ENCODE measurements around the gene PRPF18. TPM values are rescaled to one million over a fixed set of nuclear protein-coding genes. Genes with fewer than 3 reads are reported as not detected.

PRPF18 gene
- polyA plus RNA-seq, 1 donor from 2014 or later, result 56.7 TPM

DNA sequence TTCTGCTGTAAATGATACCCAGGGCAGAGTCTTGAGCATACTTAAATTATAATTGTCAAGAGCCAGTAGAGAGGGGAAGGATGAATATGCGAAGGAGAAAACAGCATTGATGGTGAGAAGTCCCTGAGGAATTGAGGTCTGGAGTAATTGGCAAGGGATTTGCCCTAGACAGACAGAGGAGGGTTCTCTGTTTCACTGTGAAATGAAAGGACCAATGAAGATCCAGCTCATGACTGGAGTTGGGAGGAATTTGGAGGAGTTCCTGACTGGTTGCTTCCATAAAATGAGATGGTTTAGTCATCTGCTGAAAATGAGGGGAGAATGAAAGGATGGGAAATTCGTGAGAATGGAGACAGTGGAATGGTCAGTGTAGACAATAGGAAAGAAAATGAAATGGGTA, 6.8 kb downstream of the PRPF18 start:
- no peaks in the 10 kb centered on the region for H4K20me1 ChIP-seq (ENCODE audit: insufficient read depth)
- H3K79me2 ChIP-seq (replicated peaks; ENCODE audit: insufficient read depth, low read length), result peaks cover 36% of the 10 kb centered on the region
- H3K9me2 ChIP-seq (ENCODE audit: insufficient read depth, low read length), result no peaks in the 10 kb centered on the region
- H3K27ac ChIP-seq (ENCODE audit: low read length), result no peak overlapping the region
- no peak overlapping the region for H3K9ac ChIP-seq (ENCODE audit: low read length)
- H3K36me3 ChIP-seq (ENCODE audit: insufficient read depth, low read length), result no peaks in the 10 kb centered on the region
- no peaks in the 10 kb centered on the region for H3F3A ChIP-seq (ENCODE audit: insufficient read depth, low read length, poor library complexity, severe bottlenecking)
- no peak overlapping the region for H2AFZ ChIP-seq (ENCODE audit: low read depth, low read length)
- TF ChIP-seq EP300 (conservative IDR thresholded peaks at IDR 0.05; ENCODE audit: poor library complexity, severe bottlenecking) (no peak), EZH2 (IDR thresholded peaks at IDR 0.05; ENCODE audit: borderline replicate concordance, insufficient read depth, low read length, poor library complexity, severe bottlenecking) (no peak), POLR2AphosphoS5 (IDR thresholded peaks at IDR 0.05) (no peak), TAF1 (IDR thresholded peaks at IDR 0.05; ENCODE audit: low read depth) (no peak), RAD21 (conservative IDR thresholded peaks at IDR 0.05) (no peak), MXI1 (conservative IDR thresholded peaks at IDR 0.05; ENCODE audit: poor library complexity, severe bottlenecking) (no peak), SMC3 (conservative IDR thresholded peaks at IDR 0.05; ENCODE audit: poor library complexity) (no peak)
- TF ChIP-seq, protein P1, sequence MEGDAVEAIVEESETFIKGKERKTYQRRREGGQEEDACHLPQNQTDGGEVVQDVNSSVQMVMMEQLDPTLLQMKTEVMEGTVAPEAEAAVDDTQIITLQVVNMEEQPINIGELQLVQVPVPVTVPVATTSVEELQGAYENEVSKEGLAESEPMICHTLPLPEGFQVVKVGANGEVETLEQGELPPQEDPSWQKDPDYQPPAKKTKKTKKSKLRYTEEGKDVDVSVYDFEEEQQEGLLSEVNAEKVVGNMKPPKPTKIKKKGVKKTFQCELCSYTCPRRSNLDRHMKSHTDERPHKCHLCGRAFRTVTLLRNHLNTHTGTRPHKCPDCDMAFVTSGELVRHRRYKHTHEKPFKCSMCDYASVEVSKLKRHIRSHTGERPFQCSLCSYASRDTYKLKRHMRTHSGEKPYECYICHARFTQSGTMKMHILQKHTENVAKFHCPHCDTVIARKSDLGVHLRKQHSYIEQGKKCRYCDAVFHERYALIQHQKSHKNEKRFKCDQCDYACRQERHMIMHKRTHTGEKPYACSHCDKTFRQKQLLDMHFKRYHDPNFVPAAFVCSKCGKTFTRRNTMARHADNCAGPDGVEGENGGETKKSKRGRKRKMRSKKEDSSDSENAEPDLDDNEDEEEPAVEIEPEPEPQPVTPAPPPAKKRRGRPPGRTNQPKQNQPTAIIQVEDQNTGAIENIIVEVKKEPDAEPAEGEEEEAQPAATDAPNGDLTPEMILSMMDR (IDR thresholded peaks at IDR 0.05; ENCODE audit: poor library complexity, severe bottlenecking), result no peak
- TF ChIP-seq, protein P2, sequence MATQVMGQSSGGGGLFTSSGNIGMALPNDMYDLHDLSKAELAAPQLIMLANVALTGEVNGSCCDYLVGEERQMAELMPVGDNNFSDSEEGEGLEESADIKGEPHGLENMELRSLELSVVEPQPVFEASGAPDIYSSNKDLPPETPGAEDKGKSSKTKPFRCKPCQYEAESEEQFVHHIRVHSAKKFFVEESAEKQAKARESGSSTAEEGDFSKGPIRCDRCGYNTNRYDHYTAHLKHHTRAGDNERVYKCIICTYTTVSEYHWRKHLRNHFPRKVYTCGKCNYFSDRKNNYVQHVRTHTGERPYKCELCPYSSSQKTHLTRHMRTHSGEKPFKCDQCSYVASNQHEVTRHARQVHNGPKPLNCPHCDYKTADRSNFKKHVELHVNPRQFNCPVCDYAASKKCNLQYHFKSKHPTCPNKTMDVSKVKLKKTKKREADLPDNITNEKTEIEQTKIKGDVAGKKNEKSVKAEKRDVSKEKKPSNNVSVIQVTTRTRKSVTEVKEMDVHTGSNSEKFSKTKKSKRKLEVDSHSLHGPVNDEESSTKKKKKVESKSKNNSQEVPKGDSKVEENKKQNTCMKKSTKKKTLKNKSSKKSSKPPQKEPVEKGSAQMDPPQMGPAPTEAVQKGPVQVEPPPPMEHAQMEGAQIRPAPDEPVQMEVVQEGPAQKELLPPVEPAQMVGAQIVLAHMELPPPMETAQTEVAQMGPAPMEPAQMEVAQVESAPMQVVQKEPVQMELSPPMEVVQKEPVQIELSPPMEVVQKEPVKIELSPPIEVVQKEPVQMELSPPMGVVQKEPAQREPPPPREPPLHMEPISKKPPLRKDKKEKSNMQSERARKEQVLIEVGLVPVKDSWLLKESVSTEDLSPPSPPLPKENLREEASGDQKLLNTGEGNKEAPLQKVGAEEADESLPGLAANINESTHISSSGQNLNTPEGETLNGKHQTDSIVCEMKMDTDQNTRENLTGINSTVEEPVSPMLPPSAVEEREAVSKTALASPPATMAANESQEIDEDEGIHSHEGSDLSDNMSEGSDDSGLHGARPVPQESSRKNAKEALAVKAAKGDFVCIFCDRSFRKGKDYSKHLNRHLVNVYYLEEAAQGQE (IDR thresholded peaks at IDR 0.05; ENCODE audit: borderline replicate concordance), result no peak
- no peak overlapping the region for H3K4me3 ChIP-seq (ENCODE audit: low read length)
- no peaks in the 10 kb centered on the region for H3K9me3 ChIP-seq (ENCODE audit: low read length)
- H3K4me2 ChIP-seq (ENCODE audit: low read length), result no peak overlapping the region
- H3K27me3 ChIP-seq (ENCODE audit: insufficient read depth, low read depth, low read length), result no peaks in the 10 kb centered on the region

DNA sequence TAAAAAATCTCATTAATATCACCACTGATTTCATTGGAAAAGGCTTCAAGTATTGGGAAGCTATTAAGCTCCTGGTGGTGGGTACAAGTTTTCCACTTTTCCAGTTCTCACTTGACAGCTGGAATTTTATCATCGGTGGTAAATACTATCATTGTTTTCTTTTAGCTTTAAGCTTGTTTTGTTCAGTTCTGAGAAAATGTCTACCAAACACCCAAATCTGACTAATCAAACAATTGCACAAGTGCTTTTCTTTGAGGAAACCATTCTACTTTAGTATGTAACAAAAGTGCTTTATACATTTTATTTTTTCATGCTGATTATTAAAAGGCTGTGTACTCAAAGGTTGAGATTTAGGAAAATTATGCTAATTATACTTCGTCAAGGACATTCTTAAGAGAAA, 7.9 kb downstream of the PRPF18 start:
- Histone ChIP-seq H4K20me1 (ENCODE audit: insufficient read depth) (no peaks in the 10 kb centered on the region), H3K9me2 (ENCODE audit: insufficient read depth, low read length) (no peaks in the 10 kb centered on the region), H3K9me3 (ENCODE audit: low read length) (no peaks in the 10 kb centered on the region), H3F3A (ENCODE audit: insufficient read depth, low read length, poor library complexity, severe bottlenecking) (no peaks in the 10 kb centered on the region), H2AFZ (ENCODE audit: low read depth, low read length) (no peak overlapping the region), H3K36me3 (ENCODE audit: insufficient read depth, low read length) (no peaks in the 10 kb centered on the region), H3K27ac (ENCODE audit: low read length) (no peak overlapping the region), H3K9ac (ENCODE audit: low read length) (no peak overlapping the region), H3K4me3 (ENCODE audit: low read length) (no peak overlapping the region), H3K27me3 (ENCODE audit: insufficient read depth, low read depth, low read length) (no peaks in the 10 kb centered on the region), H3K79me2 (replicated peaks; ENCODE audit: insufficient read depth, low read length) (peaks cover 25% of the 10 kb centered on the region), H3K4me2 (ENCODE audit: low read length) (no peak overlapping the region)
- TF ChIP-seq TAF1 (IDR thresholded peaks at IDR 0.05; ENCODE audit: low read depth) (no peak), EP300 (conservative IDR thresholded peaks at IDR 0.05; ENCODE audit: poor library complexity, severe bottlenecking) (no peak), MXI1 (conservative IDR thresholded peaks at IDR 0.05; ENCODE audit: poor library complexity, severe bottlenecking) (no peak), SMC3 (conservative IDR thresholded peaks at IDR 0.05; ENCODE audit: poor library complexity) (no peak), RAD21 (conservative IDR thresholded peaks at IDR 0.05) (no peak), EZH2 (IDR thresholded peaks at IDR 0.05; ENCODE audit: borderline replicate concordance, insufficient read depth, low read length, poor library complexity, severe bottlenecking) (no peak), POLR2AphosphoS5 (IDR thresholded peaks at IDR 0.05) (no peak)
- TF ChIP-seq, protein P2 (IDR thresholded peaks at IDR 0.05; ENCODE audit: borderline replicate concordance), result no peak
- TF ChIP-seq, protein P1 (IDR thresholded peaks at IDR 0.05; ENCODE audit: poor library complexity, severe bottlenecking), result no peak
